ACC112 (cell line): Measurements from ENCODE around the gene PRRX2.
"Not testable (repeated sequence)": the region's sequence is repeated elsewhere in the genome, so short reads cannot be mapped to it uniquely, and the experiment has no call there.

ENCODE experiments used
- H2AFZ ChIP-seq: fragments of 200-600 bp; sonication (generic); one replicate; pipeline ENCODE4 v1.6.0; 2017; ENCODE audit warnings: antibody characterized with exemption, low read length; ENCODE audit not compliant: unreplicated experiment
- H3K27ac ChIP-seq: fragments of 200-600 bp; sonication (generic); 2 replicates; pipeline ENCODE4 v1.5.1; 2014; ENCODE audit warnings: low read depth, mild to moderate bottlenecking, antibody characterized with exemption, low read length, moderate library complexity
- H3K27me3 ChIP-seq: fragments of 200-600 bp; sonication (generic); 2 replicates; pipeline ENCODE4 v1.6.1; 2014; ENCODE audit warnings: mild to moderate bottlenecking, antibody characterized with exemption, low read length, moderate library complexity, mixed read lengths; ENCODE audit not compliant: insufficient read depth
- H3K36me3 ChIP-seq: fragments of 200-600 bp; sonication (generic); 2 replicates; pipeline ENCODE4 v1.6.1; 2016; ENCODE audit warnings: mild to moderate bottlenecking, antibody characterized with exemption, low read length, moderate library complexity, mixed read lengths; ENCODE audit not compliant: insufficient read depth
- H3K4me1 ChIP-seq: fragments of 200-600 bp; sonication (generic); one replicate; pipeline ENCODE4 v1.6.1; 2016; ENCODE audit warnings: low read length, mixed read lengths; ENCODE audit not compliant: insufficient read depth, unreplicated experiment, control insufficient read depth
- H3K4me3 ChIP-seq: fragments of 200-600 bp; sonication (generic); 2 replicates; pipeline ENCODE4 v1.5.1; 2014; ENCODE audit warnings: mild to moderate bottlenecking, low read depth, low read length
- H3K79me2 ChIP-seq: fragments of 200-600 bp; sonication (generic); one replicate; pipeline ENCODE4 v1.6.0; 2016; ENCODE audit warnings: low read length; ENCODE audit not compliant: control insufficient read depth, unreplicated experiment, insufficient read depth

PRRX2 gene

GRCh38 chr9:129636343-129636742, 29.1 kb upstream of the PRRX2 start:
- not testable (repeated sequence) for H3K27ac ChIP-seq
- H3K4me1 ChIP-seq = peaks cover 32% of the 10 kb centered on the region
- H3K79me2 ChIP-seq = peaks cover 68% of the 10 kb centered on the region

GRCh38 chr9:129637102-129637501, 28.3 kb upstream of the PRRX2 start:
- H3K27me3 ChIP-seq = no peaks in the 10 kb centered on the region
- H3K4me1 ChIP-seq = peaks cover 25% of the 10 kb centered on the region
- no peak overlapping the region for H3K4me3 ChIP-seq
- H3K79me2 ChIP-seq = peaks cover 65% of the 10 kb centered on the region
- no peak overlapping the region for H3K27ac ChIP-seq
- no peak overlapping the region for H2AFZ ChIP-seq
- H3K36me3 ChIP-seq = peaks cover 32% of the 10 kb centered on the region

More at GRCh38 chr9:129636343-129636742, 29.1 kb upstream of the PRRX2 start:
- peaks cover 32% of the 10 kb centered on the region for H3K36me3 ChIP-seq
- not testable (repeated sequence) for H3K27me3 ChIP-seq, H3K4me3 ChIP-seq, H2AFZ ChIP-seq

DNA sequence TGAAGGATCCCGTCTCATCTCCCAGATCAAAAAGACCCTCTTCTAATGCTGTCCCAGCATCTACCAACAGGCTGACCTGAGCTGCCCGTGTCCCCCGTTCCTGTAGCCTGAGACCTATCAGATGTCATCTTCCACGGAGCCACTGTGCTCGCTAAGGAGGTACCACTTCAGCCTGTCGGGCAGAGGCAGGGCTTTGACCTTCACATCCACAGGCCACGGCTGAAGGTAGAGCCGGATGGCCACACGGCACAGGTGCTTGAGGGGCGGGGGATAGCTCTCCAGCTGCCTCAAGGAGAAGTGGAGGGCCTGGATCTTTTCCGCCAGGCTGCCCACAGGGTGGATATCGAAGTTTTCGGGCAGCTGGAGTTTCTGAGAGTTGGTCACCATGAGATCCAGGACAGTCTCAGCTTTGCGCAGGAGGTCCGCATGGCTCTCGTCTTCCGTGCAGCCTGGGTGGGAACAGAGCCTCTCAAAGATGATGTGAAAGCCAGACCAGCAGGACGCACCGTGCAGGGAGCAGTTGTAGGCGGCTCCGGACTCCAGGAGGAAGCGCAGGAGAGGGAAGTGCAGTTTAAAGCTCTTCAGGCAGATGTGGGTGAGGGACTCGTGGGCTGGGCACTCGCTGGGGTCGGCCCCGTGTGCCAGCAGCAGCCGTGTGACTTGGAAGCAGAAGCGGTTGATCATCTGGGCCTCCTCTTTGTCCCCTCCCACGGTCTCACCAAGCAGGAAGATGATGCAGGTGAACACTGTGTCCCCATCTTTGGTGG, 27.6 kb upstream of the PRRX2 start:
- H3K27me3 ChIP-seq = no peaks in the 10 kb centered on the region
- H3K79me2 ChIP-seq = peaks cover 57% of the 10 kb centered on the region
- no peak overlapping the region for H2AFZ ChIP-seq
- H3K27ac ChIP-seq = no peak overlapping the region
- H3K36me3 ChIP-seq = peaks cover 31% of the 10 kb centered on the region
- no peak overlapping the region for H3K4me3 ChIP-seq
- H3K4me1 ChIP-seq = peaks cover 18% of the 10 kb centered on the region

DNA sequence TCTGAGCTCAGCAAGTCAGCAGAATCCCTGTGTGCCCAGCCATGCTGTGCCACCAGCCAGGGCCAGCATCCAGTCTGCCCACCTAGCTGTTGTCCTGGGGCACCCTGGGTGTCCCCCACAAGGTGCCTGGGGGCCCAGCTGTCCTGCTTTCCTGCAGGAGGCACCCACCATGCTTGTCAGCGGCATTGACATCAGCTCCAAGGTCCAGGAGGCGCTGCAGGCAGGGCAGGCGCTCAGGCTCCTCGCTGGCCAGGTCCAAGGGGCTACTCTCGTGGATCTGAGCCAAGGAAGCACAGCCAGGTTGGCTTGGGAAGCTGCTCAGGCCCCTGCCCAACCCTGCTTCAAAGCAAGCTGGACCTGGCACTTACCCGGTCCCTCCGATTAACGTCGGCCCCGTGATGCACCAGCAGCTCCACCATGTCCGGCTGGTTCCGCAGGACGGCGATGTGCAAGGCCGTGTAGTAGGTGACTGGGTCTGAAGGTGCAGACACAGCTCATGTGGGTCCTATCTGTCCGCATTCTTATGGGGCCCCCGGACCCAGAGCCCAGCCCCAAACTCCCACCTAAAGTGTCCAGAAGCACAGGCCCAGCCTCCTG, 26.3 kb upstream of the PRRX2 start:
- Histone ChIP-seq H3K27me3 (no peaks in the 10 kb centered on the region), H3K4me1 (peaks cover 18% of the 10 kb centered on the region), H3K79me2 (peaks cover 45% of the 10 kb centered on the region), H3K4me3 (peak overlapping the region; percentile 98; the same call in 1 of the 2 replicates), H2AFZ (no peak overlapping the region), H3K36me3 (peaks cover 19% of the 10 kb centered on the region), H3K27ac (0 out of 2 replicates have a peak overlapping the region, but pooled peaks have one; percentile 22)

- peaks cover 15% of the 10 kb centered on the region for H3K36me3 ChIP-seq
- no peaks in the 10 kb centered on the region for H3K27me3 ChIP-seq
- H3K27ac ChIP-seq = peak overlapping the region; percentile 22; the same call in 1 of the 2 replicates
- H3K4me3 ChIP-seq = peak overlapping the region; percentile 98
- H3K4me1 ChIP-seq = peaks cover 18% of the 10 kb centered on the region
- peaks cover 39% of the 10 kb centered on the region for H3K79me2 ChIP-seq
- no peak overlapping the region for H2AFZ ChIP-seq
Measured at GRCh38 chr9:129639756-129640085, 25.7 kb upstream of the PRRX2 start.

DNA sequence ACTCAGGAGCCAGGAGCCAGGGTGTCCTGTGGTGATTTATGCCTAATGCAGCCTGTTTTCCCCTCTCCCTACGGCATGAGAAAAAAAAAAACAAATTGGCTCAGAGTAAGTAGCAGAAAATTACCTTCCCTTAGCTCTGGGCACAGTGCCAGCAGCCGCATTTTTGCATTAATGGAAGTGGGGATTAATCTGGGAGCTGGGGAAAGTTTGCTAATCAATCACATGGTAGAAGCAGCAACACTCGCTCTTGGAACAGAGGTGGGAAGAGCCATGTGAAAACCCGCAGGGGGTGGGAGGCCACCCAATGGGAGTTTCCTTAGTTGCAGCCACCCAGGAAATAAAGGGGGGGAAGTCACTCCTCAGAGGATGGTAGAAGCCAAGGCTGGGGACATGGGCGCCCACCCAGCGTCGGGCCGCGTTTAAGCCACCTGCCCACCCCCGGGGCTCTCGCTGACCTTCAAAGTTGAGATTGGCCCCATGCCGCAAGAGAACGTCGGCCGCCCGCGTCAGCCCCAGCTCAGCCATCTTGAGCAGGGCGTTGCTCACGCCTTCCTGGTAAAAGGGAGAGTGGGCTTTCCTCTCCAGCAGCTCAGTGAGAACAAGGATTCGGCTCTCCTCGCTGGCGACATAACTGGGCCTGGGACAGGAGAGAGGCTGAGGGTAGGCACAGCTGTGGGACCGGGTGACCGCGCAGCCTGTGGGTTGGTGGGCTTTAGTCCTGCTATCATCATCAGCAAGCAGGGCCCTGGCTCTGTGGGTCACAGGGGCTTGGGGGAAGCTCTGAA, 25.2 kb upstream of the PRRX2 start:
- H2AFZ ChIP-seq = no peak overlapping the region
- H3K27me3 ChIP-seq = no peaks in the 10 kb centered on the region
- peaks cover 33% of the 10 kb centered on the region for H3K79me2 ChIP-seq
- H3K4me1 ChIP-seq = peaks cover 18% of the 10 kb centered on the region
- H3K27ac ChIP-seq = peak overlapping the region; percentile 22; the same call in 1 of the 2 replicates
- peaks cover 9% of the 10 kb centered on the region for H3K36me3 ChIP-seq
- H3K4me3 ChIP-seq = peak overlapping the region; percentile 98

DNA sequence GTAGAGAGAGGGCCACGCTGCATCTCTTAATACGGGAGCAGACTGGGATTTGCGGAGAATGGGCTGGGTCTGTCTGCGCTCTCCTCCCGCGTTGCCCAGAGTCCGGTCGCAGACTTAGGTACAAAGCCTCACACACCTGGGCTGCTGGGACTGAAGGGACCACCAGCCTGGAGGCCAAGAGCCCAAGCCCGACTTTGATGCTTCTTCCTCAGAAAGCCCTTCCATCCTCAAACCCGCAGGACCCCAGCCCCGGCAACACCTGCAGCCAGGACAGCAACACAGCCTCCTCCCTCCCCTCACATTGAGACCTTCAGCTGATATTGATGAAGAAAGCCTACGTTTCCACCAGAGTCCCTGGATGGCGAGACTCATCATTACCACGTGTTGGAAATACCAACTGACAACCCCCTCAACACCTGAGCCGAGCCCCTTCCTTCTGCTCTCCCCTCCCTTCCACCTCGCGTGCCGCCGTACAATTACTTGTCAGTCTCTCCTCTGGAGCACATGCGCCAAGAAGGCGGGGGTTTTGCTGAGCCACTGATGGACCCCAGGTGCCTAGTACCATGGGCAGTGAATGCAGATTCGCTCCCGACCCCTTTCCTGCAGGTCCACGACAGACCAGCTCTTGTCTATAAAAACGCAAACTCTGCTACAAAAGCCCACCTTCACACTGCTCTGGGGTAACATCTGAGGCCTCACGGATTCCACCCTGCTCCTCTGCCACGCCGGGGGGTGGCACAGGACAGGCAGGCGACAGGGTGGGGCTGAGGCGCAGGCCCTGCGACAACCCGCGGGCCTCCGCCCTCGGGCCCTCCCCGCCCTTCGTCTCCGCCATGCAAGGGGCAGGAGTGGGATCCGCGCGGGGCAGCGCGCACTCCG, 24.3 kb upstream of the PRRX2 start:
- Histone ChIP-seq H3K27me3 (no peaks in the 10 kb centered on the region), H3K4me1 (peaks cover 18% of the 10 kb centered on the region), H2AFZ (peak overlapping the region; percentile 71), H3K27ac (peak overlapping the region; percentile 75), H3K79me2 (peaks cover 32% of the 10 kb centered on the region), H3K4me3 (peak overlapping the region; percentile 98), H3K36me3 (peaks cover 8% of the 10 kb centered on the region)

- peak within 1 kb of the TSS; percentile 98 for H3K4me3 ChIP-seq
- H2AFZ ChIP-seq = peak within 1 kb of the TSS; percentile 71
- H3K27ac ChIP-seq = peak within 1 kb of the TSS; percentile 75
Measured at GRCh38 chr9:129641750-129642585, 23.5 kb upstream of the PRRX2 start, which contains the start of gene ASB6. Gene ASB6, minus strand, starts transcription at chr9:129642151. Its CDS starts 152 bp downstream, at chr9:129641999.

DNA sequence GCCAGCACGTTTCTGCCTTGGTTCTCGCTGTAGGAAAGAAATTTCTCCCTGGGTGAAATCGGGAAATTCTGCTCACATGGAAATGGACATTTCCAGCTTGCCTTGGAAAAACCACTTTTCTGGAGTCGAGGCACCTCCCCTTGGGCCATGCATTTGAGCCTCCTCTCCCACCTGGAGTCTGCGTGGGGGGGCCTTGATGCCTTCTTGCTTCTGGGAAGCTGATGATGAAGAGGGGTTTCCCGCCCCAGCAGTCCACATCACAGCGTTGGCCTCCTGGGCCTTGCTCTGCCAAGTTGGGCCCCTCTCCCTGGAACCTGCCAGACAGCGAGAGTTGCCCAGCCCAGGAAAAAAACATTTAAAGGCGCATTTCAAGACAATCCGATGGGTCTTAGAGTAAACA, 21.7 kb upstream of the PRRX2 start:
- H3K4me1 ChIP-seq = peaks cover 22% of the 10 kb centered on the region
- H3K36me3 ChIP-seq = no peaks in the 10 kb centered on the region
- H2AFZ ChIP-seq = no peak overlapping the region
- H3K79me2 ChIP-seq = peaks cover 31% of the 10 kb centered on the region
- H3K27ac ChIP-seq = no peak overlapping the region
- H3K27me3 ChIP-seq = no peaks in the 10 kb centered on the region
- H3K4me3 ChIP-seq = no peak overlapping the region

More at GRCh38 chr9:129641750-129642585, 23.5 kb upstream of the PRRX2 start, which contains the start of gene ASB6:
- Histone ChIP-seq H3K79me2 (peaks cover 32% of the 10 kb centered on the region), H3K36me3 (peaks cover 8% of the 10 kb centered on the region; the same call in 1 of the 2 replicates), H3K4me1 (peaks cover 18% of the 10 kb centered on the region), H3K27me3 (no peaks in the 10 kb centered on the region)
